ENCODE measurements around the gene FAM162A.

- TF ChIP-seq CTCF (IDR thresholded peaks at IDR 0.05) (no peak), POLR2A (IDR thresholded peaks at IDR 0.05) (no peak)
These were observed 17.6 kb upstream of the FAM162A start for GRCh38 chr3:122366379-122366749.

Data from esophagus squamous epithelium (tissue), 4 donors.